GM12873 (cell line): ENCODE measurements around the gene WFDC1.

Source experiments
- CTCF ChIP-seq: IDR thresholded peaks from 2 replicates; pipeline ENCODE4 v1.5.1; 2012; ENCODE audit warnings: low read depth, mild to moderate bottlenecking, moderate library complexity, low read length, control low read depth; ENCODE audit not compliant: insufficient read depth; ENCODE audit errors: missing control alignments

Gene WFDC1

GRCh38 chr16:84292011-84292410, 2.7 kb upstream of the WFDC1 start:
- TF ChIP-seq CTCF, result no peak

- no peak for TF ChIP-seq CTCF
These were observed 1.3 kb upstream of the WFDC1 start for GRCh38 chr16:84293406-84293805.

- TF ChIP-seq CTCF, result no peak
These were observed 561 bp upstream of the WFDC1 start for GRCh38 chr16:84294117-84294516.

- TF ChIP-seq CTCF, result no peak
These were observed 654 bp downstream of the WFDC1 start for GRCh38 chr16:84295203-84295860.

GRCh38 chr16:84298376-84298899, 3.8 kb downstream of the WFDC1 start:
- no peak for TF ChIP-seq CTCF

GRCh38 chr16:84299734-84300440, 5.2 kb downstream of the WFDC1 start:
- TF ChIP-seq CTCF, result no peak

GRCh38 chr16:84302111-84302954, 7.7 kb downstream of the WFDC1 start:
- TF ChIP-seq CTCF, result no peak
